WTC11 (cell line): ENCODE measurements around the gene INO80E. TPM values are rescaled to one million over a fixed set of nuclear protein-coding genes. Genes with fewer than 3 reads are reported as not detected.

Source experiments
- ATAC-seq: fragments of 200-7000 bp; cut with Tn5 transposase; 2 replicates; pipeline ENCODE4 v1.10.0; 2021; ENCODE audit warnings: mild to moderate bottlenecking, moderate library complexity
- CTCF ChIA-PET: fragments of 300-600 bp; sonication (Branson Sonifier 250); formaldehyde crosslinking; loops from one replicate; lab custom pipeline; 2021; ENCODE audit warnings: antibody characterized with exemption; lab: Charles Lee
- POLR2A ChIA-PET: fragments of 350-600 bp; sonication (Branson Sonifier 250); formaldehyde crosslinking; loops from one replicate; lab custom pipeline; 2021; ENCODE audit warnings: antibody characterized with exemption; lab: Charles Lee
- DNase-seq: peaks from one replicate; pipeline ENCODE4 v3.0.0; 2021; ENCODE audit warnings: low spot score
- H3K27ac Mint-ChIP-seq: 2 replicates; pipeline ENCODE4 v1.8.0; 2021; ENCODE audit warnings: mixed read lengths
- H3K27me3 Mint-ChIP-seq: 2 replicates; pipeline ENCODE4 v1.8.0; 2021; ENCODE audit warnings: low read depth, mild to moderate bottlenecking, moderate library complexity, mixed read lengths
- H3K36me3 Mint-ChIP-seq: 2 replicates; pipeline ENCODE4 v1.8.0; 2021; ENCODE audit warnings: mixed read lengths
- H3K4me1 Mint-ChIP-seq: 2 replicates; pipeline ENCODE4 v1.8.0; 2022; ENCODE audit warnings: mixed read lengths
- H3K4me3 Mint-ChIP-seq: 2 replicates; pipeline ENCODE4 v1.8.0; 2021; ENCODE audit warnings: mild to moderate bottlenecking, moderate library complexity, mixed read lengths
- H3K9me3 Mint-ChIP-seq: 2 replicates; pipeline ENCODE4 v1.8.0; 2021; ENCODE audit warnings: mixed read lengths
- AFF4 ChIP-seq: sonication (generic); formaldehyde crosslinking; IDR thresholded peaks from 2 replicates; pipeline ENCODE4 v1.8.1; 2023; ENCODE audit warnings: mild to moderate bottlenecking, missing genetic modification reagents, borderline replicate concordance
- ATF3 ChIP-seq: sonication (generic); formaldehyde crosslinking; conservative IDR thresholded peaks from 2 replicates; pipeline ENCODE4 v1.8.1; 2022; ENCODE audit warnings: mild to moderate bottlenecking, missing genetic modification reagents
- ATF6 ChIP-seq: sonication (generic); formaldehyde crosslinking; IDR thresholded peaks from 2 replicates; pipeline ENCODE4 v1.8.1; 2023; ENCODE audit warnings: mild to moderate bottlenecking, missing genetic modification reagents
- E2F5 ChIP-seq: sonication (generic); formaldehyde crosslinking; IDR thresholded peaks from 2 replicates; pipeline ENCODE4 v1.8.1; 2022; ENCODE audit warnings: mild to moderate bottlenecking, moderate library complexity, missing genetic modification reagents
- ETV6 ChIP-seq: sonication (generic); formaldehyde crosslinking; IDR thresholded peaks from 2 replicates; pipeline ENCODE4 v1.8.1; 2022; ENCODE audit warnings: mild to moderate bottlenecking, missing genetic modification reagents
- JAZF1 ChIP-seq: fragments of 250-450 bp; sonication (Bioruptor Pico); IDR thresholded peaks from 2 replicates; pipeline ENCODE4 v1.9.0; 2021; ENCODE audit warnings: moderate library complexity, mild to moderate bottlenecking, inconsistent platforms
- KAT7 ChIP-seq: sonication (generic); formaldehyde crosslinking; IDR thresholded peaks from 2 replicates; pipeline ENCODE4 v1.8.1; 2023; ENCODE audit warnings: missing genetic modification reagents, mild to moderate bottlenecking, borderline replicate concordance
- SMAD4 ChIP-seq: sonication (generic); formaldehyde crosslinking; IDR thresholded peaks from 2 replicates; pipeline ENCODE4 v1.8.0; 2022; ENCODE audit warnings: mild to moderate bottlenecking, missing genetic modification reagents
- SP1 ChIP-seq: sonication (generic); formaldehyde crosslinking; conservative IDR thresholded peaks from 2 replicates; pipeline ENCODE4 v1.8.1; 2022; ENCODE audit warnings: missing genetic modification reagents
- TEAD4 ChIP-seq: sonication (generic); formaldehyde crosslinking; IDR thresholded peaks from 2 replicates; pipeline ENCODE4 v1.8.0; 2022; ENCODE audit warnings: mild to moderate bottlenecking, missing genetic modification reagents
- USF1 ChIP-seq: sonication (generic); formaldehyde crosslinking; IDR thresholded peaks from 2 replicates; pipeline ENCODE4 v1.8.0; 2022; ENCODE audit warnings: mild to moderate bottlenecking, missing genetic modification reagents
- ZBTB21 ChIP-seq: sonication (generic); formaldehyde crosslinking; IDR thresholded peaks from 2 replicates; pipeline ENCODE4 v1.8.1; 2023; ENCODE audit warnings: mild to moderate bottlenecking, missing genetic modification reagents, borderline replicate concordance
- ZNF263 ChIP-seq: sonication (generic); formaldehyde crosslinking; IDR thresholded peaks from 2 replicates; pipeline ENCODE4 v1.8.1; 2022; ENCODE audit warnings: low read depth, mild to moderate bottlenecking, moderate library complexity, missing genetic modification reagents
- total RNA-seq: library from RNA; stranded (reverse); gene quantifications from 3 replicates; pipeline ENCODE4 v1.2.3, GENCODE V29; 2021
- TF ChIP-seq, protein P1 (sequence below): sonication (generic); formaldehyde crosslinking; IDR thresholded peaks from 2 replicates; pipeline ENCODE4 v1.8.1; 2023; ENCODE audit warnings: mild to moderate bottlenecking, moderate library complexity, missing genetic modification reagents
- TF ChIP-seq, protein P2 (sequence below): sonication (generic); formaldehyde crosslinking; IDR thresholded peaks from 2 replicates; pipeline ENCODE4 v1.8.0; 2022; ENCODE audit warnings: mild to moderate bottlenecking, missing genetic modification reagents
- TF ChIP-seq, protein P3 (sequence below): sonication (generic); formaldehyde crosslinking; IDR thresholded peaks from 2 replicates; pipeline ENCODE4 v1.8.1; 2023; ENCODE audit warnings: mild to moderate bottlenecking, missing genetic modification reagents

Gene INO80E
- total RNA-seq, 1 experiment from 2014 or later, result 101 TPM

DNA sequence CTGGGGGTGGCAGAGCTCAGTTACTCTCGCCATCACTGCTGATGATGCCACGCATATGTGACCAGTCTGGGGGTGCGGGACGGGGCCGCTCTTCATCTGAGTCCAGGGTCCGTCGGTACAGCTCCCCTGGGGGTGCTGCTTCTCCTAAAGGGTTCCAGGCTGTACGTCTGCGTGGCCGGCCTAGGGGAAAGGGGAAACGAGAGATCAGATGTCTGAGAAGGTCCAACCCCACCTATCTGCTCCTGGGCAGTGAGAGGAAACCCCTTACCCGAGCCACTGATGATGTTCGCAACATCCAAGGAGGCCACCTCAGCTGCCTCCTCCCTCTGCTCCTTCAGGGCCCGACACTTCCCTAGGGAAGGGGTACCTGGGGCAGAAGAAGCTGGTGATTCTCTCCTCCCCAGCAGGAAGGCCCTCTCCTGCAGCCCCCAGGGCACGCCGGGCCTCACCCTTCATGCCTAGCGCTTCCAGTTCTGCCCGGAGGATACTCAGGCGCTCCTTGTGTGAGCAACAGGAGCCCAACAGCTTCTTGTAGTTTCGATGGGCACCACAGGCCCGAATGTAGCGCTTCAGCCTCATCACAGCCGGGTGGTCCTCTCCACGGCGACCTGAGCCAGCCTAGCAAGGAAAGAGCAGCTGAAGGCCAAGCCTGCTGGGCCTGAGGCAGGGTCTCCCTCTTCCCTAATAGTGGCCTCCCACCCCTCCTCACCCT is 2.7 kb upstream of the INO80E start:
- ATAC-seq (no peak), DNase-seq (no peak)
- Mint-ChIP-seq H3K4me3 (no peak overlapping the region), H3K9me3 (no peaks in the 10 kb centered on the region), H3K27ac (no peak overlapping the region), H3K36me3 (peaks cover 20% of the 10 kb centered on the region), H3K4me1 (peaks cover 11% of the 10 kb centered on the region), H3K27me3 (no peaks in the 10 kb centered on the region)
- POLR2A ChIA-PET, result interaction anchor here (0.6 kb wide), 1 partner anchor 26 kb away, joined by 3 read pairs; no protein-coding TSS in a partner anchor
- CTCF ChIA-PET, result interaction anchor here (0.6 to 1.2 kb wide), 3 partner anchors 28 to 979 kb away, joined by 4 to 5 read pairs (median 4); no protein-coding TSS in a partner anchor
- no peak for TF ChIP-seq USF1 (CRISPR knock-in tag)
- no peak for TF ChIP-seq JAZF1 (CRISPR knock-in tag)
- TF ChIP-seq, protein P1, sequence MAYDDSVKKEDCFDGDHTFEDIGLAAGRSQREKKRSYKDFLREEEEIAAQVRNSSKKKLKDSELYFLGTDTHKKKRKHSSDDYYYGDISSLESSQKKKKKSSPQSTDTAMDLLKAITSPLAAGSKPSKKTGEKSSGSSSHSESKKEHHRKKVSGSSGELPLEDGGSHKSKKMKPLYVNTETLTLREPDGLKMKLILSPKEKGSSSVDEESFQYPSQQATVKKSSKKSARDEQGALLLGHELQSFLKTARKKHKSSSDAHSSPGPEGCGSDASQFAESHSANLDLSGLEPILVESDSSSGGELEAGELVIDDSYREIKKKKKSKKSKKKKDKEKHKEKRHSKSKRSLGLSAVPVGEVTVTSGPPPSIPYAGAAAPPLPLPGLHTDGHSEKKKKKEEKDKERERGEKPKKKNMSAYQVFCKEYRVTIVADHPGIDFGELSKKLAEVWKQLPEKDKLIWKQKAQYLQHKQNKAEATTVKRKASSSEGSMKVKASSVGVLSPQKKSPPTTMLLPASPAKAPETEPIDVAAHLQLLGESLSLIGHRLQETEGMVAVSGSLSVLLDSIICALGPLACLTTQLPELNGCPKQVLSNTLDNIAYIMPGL (CRISPR knock-in tag), result no peak
- TF ChIP-seq SP1 (CRISPR knock-in tag), result no peak
- TF ChIP-seq, protein P2, sequence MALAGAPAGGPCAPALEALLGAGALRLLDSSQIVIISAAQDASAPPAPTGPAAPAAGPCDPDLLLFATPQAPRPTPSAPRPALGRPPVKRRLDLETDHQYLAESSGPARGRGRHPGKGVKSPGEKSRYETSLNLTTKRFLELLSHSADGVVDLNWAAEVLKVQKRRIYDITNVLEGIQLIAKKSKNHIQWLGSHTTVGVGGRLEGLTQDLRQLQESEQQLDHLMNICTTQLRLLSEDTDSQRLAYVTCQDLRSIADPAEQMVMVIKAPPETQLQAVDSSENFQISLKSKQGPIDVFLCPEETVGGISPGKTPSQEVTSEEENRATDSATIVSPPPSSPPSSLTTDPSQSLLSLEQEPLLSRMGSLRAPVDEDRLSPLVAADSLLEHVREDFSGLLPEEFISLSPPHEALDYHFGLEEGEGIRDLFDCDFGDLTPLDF (CRISPR knock-in tag), result no peak
- TF ChIP-seq ETV6, result no peak
- TF ChIP-seq ATF3 (CRISPR knock-in tag), result no peak
- TF ChIP-seq ZNF263 (CRISPR knock-in tag), result no peak
- TF ChIP-seq AFF4 (CRISPR knock-in tag), result no peak
- TF ChIP-seq ZBTB21 (CRISPR knock-in tag), result no peak
- no peak for TF ChIP-seq E2F5 (CRISPR knock-in tag)
- no peak for TF ChIP-seq KAT7 (CRISPR knock-in tag)
- TF ChIP-seq, protein P3, sequence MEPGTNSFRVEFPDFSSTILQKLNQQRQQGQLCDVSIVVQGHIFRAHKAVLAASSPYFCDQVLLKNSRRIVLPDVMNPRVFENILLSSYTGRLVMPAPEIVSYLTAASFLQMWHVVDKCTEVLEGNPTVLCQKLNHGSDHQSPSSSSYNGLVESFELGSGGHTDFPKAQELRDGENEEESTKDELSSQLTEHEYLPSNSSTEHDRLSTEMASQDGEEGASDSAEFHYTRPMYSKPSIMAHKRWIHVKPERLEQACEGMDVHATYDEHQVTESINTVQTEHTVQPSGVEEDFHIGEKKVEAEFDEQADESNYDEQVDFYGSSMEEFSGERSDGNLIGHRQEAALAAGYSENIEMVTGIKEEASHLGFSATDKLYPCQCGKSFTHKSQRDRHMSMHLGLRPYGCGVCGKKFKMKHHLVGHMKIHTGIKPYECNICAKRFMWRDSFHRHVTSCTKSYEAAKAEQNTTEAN (CRISPR knock-in tag), result no peak
- no peak for TF ChIP-seq SMAD4
- no peak for TF ChIP-seq ATF6 (CRISPR knock-in tag)
- no peak for TF ChIP-seq TEAD4 (CRISPR knock-in tag)
